Stimulated activated CD8-positive, alpha-beta memory T cell treated with anti-CD3 and anti-CD28 coated beads, Interleukin-7, amount 100 ng/mL, for 48 hours (primary cell): Measurements from ENCODE around the gene FAM53B.
A peak's percentile ranks its signal among the peaks of the same experiment; 100 is the strongest.

ENCODE experiments used
- DNase-seq, 2 donors: peaks; one replicate each; pipeline ENCODE4 v3.0.0-alpha.2; 2020; ENCODE audit warnings: low read depth in 1 of 2; ENCODE audit errors: extremely low read depth in 1 of 2

FAM53B gene

GRCh38 chr10:124742413-124743190 lies 1.6 kb downstream of the FAM53B start:
- DNase-seq = no peak

DNA sequence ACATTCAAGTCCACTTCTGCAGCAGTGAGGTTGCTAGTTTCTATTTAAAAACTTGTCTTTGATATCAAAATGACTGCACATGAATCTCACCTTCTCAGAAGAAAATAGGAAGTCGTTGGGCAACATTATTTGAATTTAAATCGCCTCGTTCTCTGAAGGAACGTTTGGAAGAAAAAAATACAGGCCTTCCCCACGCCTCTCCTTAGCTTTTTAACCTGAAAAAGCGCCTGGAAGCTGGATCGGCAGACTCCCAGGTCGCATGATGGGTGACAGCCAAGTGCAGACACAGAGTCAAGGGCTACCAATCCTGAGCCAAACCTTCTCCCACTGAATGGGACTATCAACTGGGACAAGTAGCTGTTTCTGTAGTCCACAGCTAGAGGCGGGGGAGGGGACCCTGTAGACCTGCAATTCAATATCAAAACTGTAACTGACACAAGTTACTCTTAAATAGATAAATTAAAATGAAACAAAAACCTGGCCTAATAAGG lies 2.2 kb downstream of the FAM53B start:
- DNase-seq = no peak

- no peak for DNase-seq
These were observed 2.8 kb downstream of the FAM53B start for GRCh38 chr10:124741281-124741921.

GRCh38 chr10:124740369-124741280 lies 3.6 kb downstream of the FAM53B start:
- no peak for DNase-seq

GRCh38 chr10:124739986-124740368 lies 4.2 kb downstream of the FAM53B start:
- DNase-seq = no peak

- DNase-seq = no peak
These were observed 4.9 kb downstream of the FAM53B start for GRCh38 chr10:124739119-124739921.

DNA sequence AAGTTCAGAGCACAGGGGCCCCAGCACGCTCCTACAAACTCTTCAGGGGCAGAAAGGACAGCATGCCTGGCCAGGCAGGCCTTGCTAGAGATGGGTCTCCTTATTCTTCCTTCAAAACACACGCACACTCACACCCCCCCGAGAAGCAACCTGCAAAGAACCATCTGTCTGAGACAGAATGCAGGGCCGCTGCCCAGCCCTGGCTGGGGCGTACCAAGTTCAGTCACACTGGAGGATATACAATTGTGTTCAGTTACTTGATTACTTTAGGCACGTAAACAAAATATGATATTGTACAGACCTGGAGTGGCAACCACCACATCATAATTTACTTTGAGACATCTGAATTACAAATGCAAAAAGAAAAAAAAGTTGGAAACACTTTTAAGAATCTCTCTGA lies 5.7 kb downstream of the FAM53B start:
- DNase-seq = no peak

DNA sequence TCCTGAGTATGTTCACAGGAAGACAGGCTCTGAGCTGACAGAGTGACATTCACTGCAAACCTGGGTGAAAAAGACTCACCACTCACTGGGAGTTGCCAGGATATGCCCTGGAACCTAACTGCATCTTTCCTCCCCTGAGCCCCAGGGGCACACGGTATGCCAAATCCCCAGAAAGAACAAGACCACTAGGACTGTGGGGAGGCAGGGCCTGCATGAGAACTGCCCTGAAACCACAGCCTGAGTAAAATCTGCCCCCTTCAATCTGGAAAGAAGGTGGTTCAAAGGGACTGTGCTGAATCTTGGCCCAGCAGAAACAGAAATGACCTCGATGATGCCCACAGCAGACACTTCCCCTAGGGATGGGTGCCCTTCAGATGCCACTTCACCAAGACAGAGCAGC lies 6.5 kb downstream of the FAM53B start:
- DNase-seq = no peak

- no peak for DNase-seq
These were observed 7.0 kb downstream of the FAM53B start for GRCh38 chr10:124737221-124737620.

DNA sequence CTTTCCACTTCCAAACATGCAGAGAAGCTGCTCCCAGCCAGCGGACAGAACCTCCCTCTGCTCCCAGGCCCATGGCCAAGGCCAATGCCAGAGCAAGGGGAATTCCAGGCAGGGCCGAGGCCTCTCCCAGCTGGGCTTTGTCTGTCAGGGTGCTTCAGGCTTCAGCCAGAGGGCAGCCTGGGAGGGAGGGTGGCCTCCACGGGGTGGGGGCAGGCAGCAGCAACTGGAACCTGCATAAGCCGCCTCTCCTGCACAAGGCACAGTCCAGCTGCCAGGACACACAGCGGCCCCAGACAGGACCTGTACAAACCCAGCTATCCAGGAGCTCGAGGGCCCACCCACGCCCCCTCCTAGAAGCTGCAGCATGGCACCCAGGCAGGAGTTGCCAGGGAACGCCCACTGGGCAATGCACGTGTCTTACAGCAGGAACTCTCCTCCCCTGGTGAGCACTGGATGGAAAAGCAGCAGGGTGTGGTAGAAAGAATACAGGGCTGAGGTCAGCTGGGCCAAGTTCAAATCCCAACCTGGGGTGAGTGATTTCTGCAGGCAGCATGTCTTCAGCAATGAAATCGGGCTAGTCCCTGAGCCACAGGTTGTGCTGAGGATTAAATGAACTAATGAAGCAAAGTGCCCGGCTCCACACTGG lies 7.6 kb downstream of the FAM53B start:
- no peak for DNase-seq

- DNase-seq = no peak
These were observed 8.5 kb downstream of the FAM53B start for GRCh38 chr10:124735491-124736286.

- no peak for DNase-seq
These were observed 9.6 kb downstream of the FAM53B start for GRCh38 chr10:124734311-124735166.

DNA sequence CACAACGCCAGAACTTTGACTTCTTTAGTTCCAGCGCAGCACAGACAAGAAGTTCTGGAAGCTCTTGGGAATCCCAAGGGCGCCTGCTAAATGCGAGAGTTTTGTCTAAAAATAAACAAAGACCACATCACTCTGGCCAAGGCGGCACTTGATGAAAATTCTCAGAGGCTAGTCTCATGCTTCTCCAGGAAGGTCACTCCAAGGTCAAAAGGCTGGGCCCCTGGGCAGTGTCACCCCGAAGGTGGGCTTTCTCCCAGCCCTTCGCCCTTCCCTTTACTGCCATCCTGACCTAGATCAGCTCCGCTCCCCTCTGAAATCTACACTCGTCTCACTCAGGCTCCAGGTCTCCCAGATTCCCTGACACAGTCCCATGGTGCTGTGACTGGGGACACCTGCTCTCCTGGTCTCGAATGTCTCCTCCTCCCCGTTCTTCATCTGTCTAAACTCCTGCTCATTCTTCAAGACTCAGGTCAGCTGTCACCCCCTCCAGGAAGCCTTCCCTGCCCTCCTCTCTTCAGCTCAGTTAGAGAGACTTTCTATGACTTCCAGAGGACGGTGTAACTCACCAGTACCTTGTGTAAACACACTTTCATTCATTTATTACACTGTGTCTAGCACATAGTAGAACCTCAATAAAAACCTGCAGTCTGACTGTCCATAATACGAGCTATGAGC lies 10.5 kb downstream of the FAM53B start:
- DNase-seq = no peak

DNA sequence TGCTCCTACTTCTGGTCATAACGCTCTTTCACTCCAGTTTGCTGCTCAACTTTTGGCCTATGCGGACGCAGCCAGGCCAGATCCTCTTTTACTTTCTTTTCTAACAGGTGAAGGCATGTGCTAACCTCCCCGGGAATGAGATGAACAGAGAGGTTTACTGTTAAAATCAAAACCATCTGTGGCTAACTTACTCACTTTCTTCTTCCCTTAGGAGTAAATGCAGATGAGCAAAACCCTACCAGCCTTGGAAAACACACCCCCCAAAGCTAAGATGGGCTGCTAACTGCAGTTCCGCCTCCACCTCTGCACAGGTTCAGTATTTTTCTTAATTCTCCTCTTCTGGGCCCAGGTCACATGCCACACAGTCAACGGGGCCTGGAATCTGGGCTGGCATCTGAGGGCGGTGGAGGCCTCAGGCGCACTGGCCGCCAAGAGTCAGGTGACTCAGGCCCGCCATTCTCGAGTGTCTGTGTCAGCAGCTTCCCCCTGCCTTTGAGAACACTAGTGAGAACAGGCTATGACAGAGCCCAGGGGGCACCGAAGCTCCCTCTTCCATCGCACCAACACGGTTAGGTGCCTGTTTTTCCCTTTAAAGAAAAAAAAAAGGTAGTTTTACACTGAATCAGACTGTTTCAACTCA lies 11.1 kb downstream of the FAM53B start:
- DNase-seq = peak in 1 of 2 donors; percentile 71

- no peak for DNase-seq
These were observed 12.6 kb downstream of the FAM53B start for GRCh38 chr10:124731551-124731950.

DNA sequence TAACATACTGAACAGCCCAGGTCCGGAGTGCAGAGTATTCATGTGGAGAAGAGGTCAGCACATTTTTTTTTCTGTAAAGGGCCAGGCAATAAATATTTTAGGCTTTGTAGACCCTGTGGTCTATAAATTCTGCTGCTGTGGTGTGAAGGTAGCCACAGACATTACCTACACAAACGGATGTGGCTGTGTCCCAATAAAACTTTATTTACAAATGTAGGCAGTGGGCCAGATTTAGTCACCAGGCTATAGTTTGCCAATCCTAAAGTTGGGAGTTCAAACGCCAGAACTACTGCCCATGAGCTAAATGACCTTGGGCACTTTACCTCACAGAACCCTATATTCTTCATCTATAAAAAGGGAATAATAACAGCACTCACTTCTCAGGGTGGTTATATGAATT lies 13.4 kb downstream of the FAM53B start:
- no peak for DNase-seq
